WTC11 (cell line): ENCODE results near the gene IL27RA. TPM values are rescaled to one million over a fixed set of nuclear protein-coding genes. Genes with fewer than 3 reads are reported as not detected.

Source experiments
- ATAC-seq: fragments of 200-7000 bp; cut with Tn5 transposase; 2 replicates; pipeline ENCODE4 v1.10.0; 2021; ENCODE audit warnings: mild to moderate bottlenecking, moderate library complexity
- CTCF ChIA-PET: fragments of 300-600 bp; sonication (Branson Sonifier 250); formaldehyde crosslinking; loops from one replicate; lab custom pipeline; 2021; ENCODE audit warnings: antibody characterized with exemption; lab: Charles Lee
- POLR2A ChIA-PET: fragments of 350-600 bp; sonication (Branson Sonifier 250); formaldehyde crosslinking; loops from one replicate; lab custom pipeline; 2021; ENCODE audit warnings: antibody characterized with exemption; lab: Charles Lee
- DNase-seq: peaks from one replicate; pipeline ENCODE4 v3.0.0; 2021; ENCODE audit warnings: low spot score
- H3K27ac Mint-ChIP-seq: 2 replicates; pipeline ENCODE4 v1.8.0; 2021; ENCODE audit warnings: mixed read lengths
- H3K27me3 Mint-ChIP-seq: 2 replicates; pipeline ENCODE4 v1.8.0; 2021; ENCODE audit warnings: low read depth, mild to moderate bottlenecking, moderate library complexity, mixed read lengths
- H3K36me3 Mint-ChIP-seq: 2 replicates; pipeline ENCODE4 v1.8.0; 2021; ENCODE audit warnings: mixed read lengths
- H3K4me1 Mint-ChIP-seq: 2 replicates; pipeline ENCODE4 v1.8.0; 2022; ENCODE audit warnings: mixed read lengths
- H3K4me3 Mint-ChIP-seq: 2 replicates; pipeline ENCODE4 v1.8.0; 2021; ENCODE audit warnings: mild to moderate bottlenecking, moderate library complexity, mixed read lengths
- H3K9me3 Mint-ChIP-seq: 2 replicates; pipeline ENCODE4 v1.8.0; 2021; ENCODE audit warnings: mixed read lengths
- ELF4 ChIP-seq: sonication (generic); formaldehyde crosslinking; IDR thresholded peaks from 2 replicates; pipeline ENCODE4 v1.8.1; 2022; ENCODE audit warnings: low read depth, mild to moderate bottlenecking, moderate library complexity, missing genetic modification reagents
- GABPB1 ChIP-seq: sonication (generic); formaldehyde crosslinking; IDR thresholded peaks from 2 replicates; pipeline ENCODE4 v1.8.1; 2023; ENCODE audit warnings: mild to moderate bottlenecking, missing genetic modification reagents
- NR3C1 ChIP-seq: sonication (generic); formaldehyde crosslinking; conservative IDR thresholded peaks from 2 replicates; pipeline ENCODE4 v1.8.1; 2023; ENCODE audit warnings: low read depth, mild to moderate bottlenecking, missing genetic modification reagents
- TCF7 ChIP-seq: sonication (generic); formaldehyde crosslinking; IDR thresholded peaks from 2 replicates; pipeline ENCODE4 v1.8.0; 2022; ENCODE audit warnings: mild to moderate bottlenecking, low read depth, missing genetic modification reagents, moderate library complexity
- ZNF138 ChIP-seq: sonication (generic); formaldehyde crosslinking; conservative IDR thresholded peaks from 2 replicates; pipeline ENCODE4 v1.8.1; 2022; ENCODE audit warnings: mild to moderate bottlenecking, moderate library complexity, missing genetic modification reagents
- ZNF232 ChIP-seq: sonication (generic); formaldehyde crosslinking; IDR thresholded peaks from 2 replicates; pipeline ENCODE4 v1.8.0; 2022; ENCODE audit warnings: mild to moderate bottlenecking, missing genetic modification reagents
- ZNF263 ChIP-seq: sonication (generic); formaldehyde crosslinking; IDR thresholded peaks from 2 replicates; pipeline ENCODE4 v1.8.1; 2022; ENCODE audit warnings: low read depth, mild to moderate bottlenecking, moderate library complexity, missing genetic modification reagents
- total RNA-seq: library from RNA; stranded (reverse); gene quantifications from 3 replicates; pipeline ENCODE4 v1.2.3, GENCODE V29; 2021
- TF ChIP-seq, protein P1 (sequence below): sonication (generic); formaldehyde crosslinking; IDR thresholded peaks from 2 replicates; pipeline ENCODE4 v1.8.0; 2023; ENCODE audit warnings: mild to moderate bottlenecking, missing genetic modification reagents
- TF ChIP-seq, protein P2 (sequence below): fragments of 250-450 bp; sonication (Bioruptor Pico); IDR thresholded peaks from 2 replicates; pipeline ENCODE4 v1.8.0; 2021; ENCODE audit warnings: mild to moderate bottlenecking
- TF ChIP-seq, protein P3 (sequence below): fragments of 200-600 bp; IDR thresholded peaks from 2 replicates; pipeline ENCODE4 v1.8.0; 2022; ENCODE audit warnings: antibody characterized with exemption
- TF ChIP-seq, protein P4 (sequence below): sonication (generic); formaldehyde crosslinking; IDR thresholded peaks from 2 replicates; pipeline ENCODE4 v1.8.0; 2023; ENCODE audit warnings: missing genetic modification reagents, mild to moderate bottlenecking, borderline replicate concordance
- TF ChIP-seq, protein P5 (sequence below): sonication (generic); formaldehyde crosslinking; IDR thresholded peaks from 2 replicates; pipeline ENCODE4 v1.8.1; 2023; ENCODE audit warnings: mild to moderate bottlenecking, moderate library complexity, missing genetic modification reagents
- TF ChIP-seq, protein P6 (sequence below): fragments of 250-450 bp; sonication (Bioruptor Pico); IDR thresholded peaks from 2 replicates; pipeline ENCODE4 v1.9.0; 2021; ENCODE audit warnings: moderate library complexity, mild to moderate bottlenecking, inconsistent platforms, borderline replicate concordance
- TF ChIP-seq, protein P7 (sequence below): sonication (generic); formaldehyde crosslinking; IDR thresholded peaks from 2 replicates; pipeline ENCODE4 v1.8.1; 2022; ENCODE audit warnings: mild to moderate bottlenecking, missing genetic modification reagents, moderate library complexity, borderline replicate concordance
- TF ChIP-seq, protein P8 (sequence below): sonication (generic); formaldehyde crosslinking; IDR thresholded peaks from 2 replicates; pipeline ENCODE4 v1.8.1; 2023; ENCODE audit warnings: mild to moderate bottlenecking, missing genetic modification reagents, borderline replicate concordance

IL27RA gene
- total RNA-seq, 1 experiment from 2014 or later = 12.2 TPM

DNA sequence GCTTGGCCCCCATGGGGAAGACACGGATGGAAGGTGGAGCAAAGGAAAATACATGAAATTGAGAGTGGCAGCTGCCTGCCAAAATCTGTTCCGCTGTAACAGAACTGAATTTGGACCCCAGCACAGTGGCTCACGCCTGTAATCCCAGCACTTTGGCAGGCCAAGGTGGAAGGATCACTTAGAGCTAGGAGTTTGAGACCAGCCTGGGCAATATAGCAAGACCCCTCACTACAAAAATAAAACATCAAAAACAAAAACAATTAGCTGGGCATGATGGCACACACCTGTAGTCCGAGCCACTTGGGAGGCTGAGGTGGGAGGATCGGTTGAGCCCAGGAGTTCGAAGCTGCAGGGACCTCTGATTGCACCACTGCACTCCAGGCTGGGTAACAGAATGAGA is 20.9 kb downstream of the IL27RA start:
- Mint-ChIP-seq H3K4me1 (peaks cover 3% of the 10 kb centered on the region; the same call in 1 of the 2 replicates), H3K9me3 (no peaks in the 10 kb centered on the region)
- TF ChIP-seq, protein P1, sequence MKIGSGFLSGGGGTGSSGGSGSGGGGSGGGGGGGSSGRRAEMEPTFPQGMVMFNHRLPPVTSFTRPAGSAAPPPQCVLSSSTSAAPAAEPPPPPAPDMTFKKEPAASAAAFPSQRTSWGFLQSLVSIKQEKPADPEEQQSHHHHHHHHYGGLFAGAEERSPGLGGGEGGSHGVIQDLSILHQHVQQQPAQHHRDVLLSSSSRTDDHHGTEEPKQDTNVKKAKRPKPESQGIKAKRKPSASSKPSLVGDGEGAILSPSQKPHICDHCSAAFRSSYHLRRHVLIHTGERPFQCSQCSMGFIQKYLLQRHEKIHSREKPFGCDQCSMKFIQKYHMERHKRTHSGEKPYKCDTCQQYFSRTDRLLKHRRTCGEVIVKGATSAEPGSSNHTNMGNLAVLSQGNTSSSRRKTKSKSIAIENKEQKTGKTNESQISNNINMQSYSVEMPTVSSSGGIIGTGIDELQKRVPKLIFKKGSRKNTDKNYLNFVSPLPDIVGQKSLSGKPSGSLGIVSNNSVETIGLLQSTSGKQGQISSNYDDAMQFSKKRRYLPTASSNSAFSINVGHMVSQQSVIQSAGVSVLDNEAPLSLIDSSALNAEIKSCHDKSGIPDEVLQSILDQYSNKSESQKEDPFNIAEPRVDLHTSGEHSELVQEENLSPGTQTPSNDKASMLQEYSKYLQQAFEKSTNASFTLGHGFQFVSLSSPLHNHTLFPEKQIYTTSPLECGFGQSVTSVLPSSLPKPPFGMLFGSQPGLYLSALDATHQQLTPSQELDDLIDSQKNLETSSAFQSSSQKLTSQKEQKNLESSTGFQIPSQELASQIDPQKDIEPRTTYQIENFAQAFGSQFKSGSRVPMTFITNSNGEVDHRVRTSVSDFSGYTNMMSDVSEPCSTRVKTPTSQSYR (CRISPR knock-in tag) = no peak
- no peak for TF ChIP-seq ELF4 (CRISPR knock-in tag)
- TF ChIP-seq, protein P2, sequence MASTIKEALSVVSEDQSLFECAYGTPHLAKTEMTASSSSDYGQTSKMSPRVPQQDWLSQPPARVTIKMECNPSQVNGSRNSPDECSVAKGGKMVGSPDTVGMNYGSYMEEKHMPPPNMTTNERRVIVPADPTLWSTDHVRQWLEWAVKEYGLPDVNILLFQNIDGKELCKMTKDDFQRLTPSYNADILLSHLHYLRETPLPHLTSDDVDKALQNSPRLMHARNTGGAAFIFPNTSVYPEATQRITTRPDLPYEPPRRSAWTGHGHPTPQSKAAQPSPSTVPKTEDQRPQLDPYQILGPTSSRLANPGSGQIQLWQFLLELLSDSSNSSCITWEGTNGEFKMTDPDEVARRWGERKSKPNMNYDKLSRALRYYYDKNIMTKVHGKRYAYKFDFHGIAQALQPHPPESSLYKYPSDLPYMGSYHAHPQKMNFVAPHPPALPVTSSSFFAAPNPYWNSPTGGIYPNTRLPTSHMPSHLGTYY (CRISPR knock-in tag) = no peak
- TF ChIP-seq TCF7 (CRISPR knock-in tag) = no peak
- TF ChIP-seq, protein P3, sequence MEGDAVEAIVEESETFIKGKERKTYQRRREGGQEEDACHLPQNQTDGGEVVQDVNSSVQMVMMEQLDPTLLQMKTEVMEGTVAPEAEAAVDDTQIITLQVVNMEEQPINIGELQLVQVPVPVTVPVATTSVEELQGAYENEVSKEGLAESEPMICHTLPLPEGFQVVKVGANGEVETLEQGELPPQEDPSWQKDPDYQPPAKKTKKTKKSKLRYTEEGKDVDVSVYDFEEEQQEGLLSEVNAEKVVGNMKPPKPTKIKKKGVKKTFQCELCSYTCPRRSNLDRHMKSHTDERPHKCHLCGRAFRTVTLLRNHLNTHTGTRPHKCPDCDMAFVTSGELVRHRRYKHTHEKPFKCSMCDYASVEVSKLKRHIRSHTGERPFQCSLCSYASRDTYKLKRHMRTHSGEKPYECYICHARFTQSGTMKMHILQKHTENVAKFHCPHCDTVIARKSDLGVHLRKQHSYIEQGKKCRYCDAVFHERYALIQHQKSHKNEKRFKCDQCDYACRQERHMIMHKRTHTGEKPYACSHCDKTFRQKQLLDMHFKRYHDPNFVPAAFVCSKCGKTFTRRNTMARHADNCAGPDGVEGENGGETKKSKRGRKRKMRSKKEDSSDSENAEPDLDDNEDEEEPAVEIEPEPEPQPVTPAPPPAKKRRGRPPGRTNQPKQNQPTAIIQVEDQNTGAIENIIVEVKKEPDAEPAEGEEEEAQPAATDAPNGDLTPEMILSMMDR = no peak
- TF ChIP-seq, protein P4, sequence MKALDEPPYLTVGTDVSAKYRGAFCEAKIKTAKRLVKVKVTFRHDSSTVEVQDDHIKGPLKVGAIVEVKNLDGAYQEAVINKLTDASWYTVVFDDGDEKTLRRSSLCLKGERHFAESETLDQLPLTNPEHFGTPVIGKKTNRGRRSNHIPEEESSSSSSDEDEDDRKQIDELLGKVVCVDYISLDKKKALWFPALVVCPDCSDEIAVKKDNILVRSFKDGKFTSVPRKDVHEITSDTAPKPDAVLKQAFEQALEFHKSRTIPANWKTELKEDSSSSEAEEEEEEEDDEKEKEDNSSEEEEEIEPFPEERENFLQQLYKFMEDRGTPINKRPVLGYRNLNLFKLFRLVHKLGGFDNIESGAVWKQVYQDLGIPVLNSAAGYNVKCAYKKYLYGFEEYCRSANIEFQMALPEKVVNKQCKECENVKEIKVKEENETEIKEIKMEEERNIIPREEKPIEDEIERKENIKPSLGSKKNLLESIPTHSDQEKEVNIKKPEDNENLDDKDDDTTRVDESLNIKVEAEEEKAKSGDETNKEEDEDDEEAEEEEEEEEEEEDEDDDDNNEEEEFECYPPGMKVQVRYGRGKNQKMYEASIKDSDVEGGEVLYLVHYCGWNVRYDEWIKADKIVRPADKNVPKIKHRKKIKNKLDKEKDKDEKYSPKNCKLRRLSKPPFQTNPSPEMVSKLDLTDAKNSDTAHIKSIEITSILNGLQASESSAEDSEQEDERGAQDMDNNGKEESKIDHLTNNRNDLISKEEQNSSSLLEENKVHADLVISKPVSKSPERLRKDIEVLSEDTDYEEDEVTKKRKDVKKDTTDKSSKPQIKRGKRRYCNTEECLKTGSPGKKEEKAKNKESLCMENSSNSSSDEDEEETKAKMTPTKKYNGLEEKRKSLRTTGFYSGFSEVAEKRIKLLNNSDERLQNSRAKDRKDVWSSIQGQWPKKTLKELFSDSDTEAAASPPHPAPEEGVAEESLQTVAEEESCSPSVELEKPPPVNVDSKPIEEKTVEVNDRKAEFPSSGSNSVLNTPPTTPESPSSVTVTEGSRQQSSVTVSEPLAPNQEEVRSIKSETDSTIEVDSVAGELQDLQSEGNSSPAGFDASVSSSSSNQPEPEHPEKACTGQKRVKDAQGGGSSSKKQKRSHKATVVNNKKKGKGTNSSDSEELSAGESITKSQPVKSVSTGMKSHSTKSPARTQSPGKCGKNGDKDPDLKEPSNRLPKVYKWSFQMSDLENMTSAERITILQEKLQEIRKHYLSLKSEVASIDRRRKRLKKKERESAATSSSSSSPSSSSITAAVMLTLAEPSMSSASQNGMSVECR = no peak
- TF ChIP-seq NR3C1 (CRISPR knock-in tag) = no peak
- no peak for TF ChIP-seq GABPB1 (CRISPR knock-in tag)
- TF ChIP-seq, protein P5, sequence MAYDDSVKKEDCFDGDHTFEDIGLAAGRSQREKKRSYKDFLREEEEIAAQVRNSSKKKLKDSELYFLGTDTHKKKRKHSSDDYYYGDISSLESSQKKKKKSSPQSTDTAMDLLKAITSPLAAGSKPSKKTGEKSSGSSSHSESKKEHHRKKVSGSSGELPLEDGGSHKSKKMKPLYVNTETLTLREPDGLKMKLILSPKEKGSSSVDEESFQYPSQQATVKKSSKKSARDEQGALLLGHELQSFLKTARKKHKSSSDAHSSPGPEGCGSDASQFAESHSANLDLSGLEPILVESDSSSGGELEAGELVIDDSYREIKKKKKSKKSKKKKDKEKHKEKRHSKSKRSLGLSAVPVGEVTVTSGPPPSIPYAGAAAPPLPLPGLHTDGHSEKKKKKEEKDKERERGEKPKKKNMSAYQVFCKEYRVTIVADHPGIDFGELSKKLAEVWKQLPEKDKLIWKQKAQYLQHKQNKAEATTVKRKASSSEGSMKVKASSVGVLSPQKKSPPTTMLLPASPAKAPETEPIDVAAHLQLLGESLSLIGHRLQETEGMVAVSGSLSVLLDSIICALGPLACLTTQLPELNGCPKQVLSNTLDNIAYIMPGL = no peak
- no peak for TF ChIP-seq ZNF138 (CRISPR knock-in tag)
- TF ChIP-seq, protein P6, sequence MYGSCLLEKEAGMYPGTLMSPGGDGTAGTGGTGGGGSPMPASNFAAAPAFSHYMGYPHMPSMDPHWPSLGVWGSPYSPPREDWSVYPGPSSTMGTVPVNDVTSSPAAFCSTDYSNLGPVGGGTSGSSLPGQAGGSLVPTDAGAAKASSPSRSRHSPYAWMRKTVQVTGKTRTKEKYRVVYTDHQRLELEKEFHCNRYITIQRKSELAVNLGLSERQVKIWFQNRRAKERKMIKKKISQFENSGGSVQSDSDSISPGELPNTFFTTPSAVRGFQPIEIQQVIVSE = no peak
- TF ChIP-seq ZNF263 (CRISPR knock-in tag) = no peak
- TF ChIP-seq, protein P7, sequence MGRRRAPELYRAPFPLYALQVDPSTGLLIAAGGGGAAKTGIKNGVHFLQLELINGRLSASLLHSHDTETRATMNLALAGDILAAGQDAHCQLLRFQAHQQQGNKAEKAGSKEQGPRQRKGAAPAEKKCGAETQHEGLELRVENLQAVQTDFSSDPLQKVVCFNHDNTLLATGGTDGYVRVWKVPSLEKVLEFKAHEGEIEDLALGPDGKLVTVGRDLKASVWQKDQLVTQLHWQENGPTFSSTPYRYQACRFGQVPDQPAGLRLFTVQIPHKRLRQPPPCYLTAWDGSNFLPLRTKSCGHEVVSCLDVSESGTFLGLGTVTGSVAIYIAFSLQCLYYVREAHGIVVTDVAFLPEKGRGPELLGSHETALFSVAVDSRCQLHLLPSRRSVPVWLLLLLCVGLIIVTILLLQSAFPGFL (CRISPR knock-in tag) = no peak
- TF ChIP-seq, protein P8, sequence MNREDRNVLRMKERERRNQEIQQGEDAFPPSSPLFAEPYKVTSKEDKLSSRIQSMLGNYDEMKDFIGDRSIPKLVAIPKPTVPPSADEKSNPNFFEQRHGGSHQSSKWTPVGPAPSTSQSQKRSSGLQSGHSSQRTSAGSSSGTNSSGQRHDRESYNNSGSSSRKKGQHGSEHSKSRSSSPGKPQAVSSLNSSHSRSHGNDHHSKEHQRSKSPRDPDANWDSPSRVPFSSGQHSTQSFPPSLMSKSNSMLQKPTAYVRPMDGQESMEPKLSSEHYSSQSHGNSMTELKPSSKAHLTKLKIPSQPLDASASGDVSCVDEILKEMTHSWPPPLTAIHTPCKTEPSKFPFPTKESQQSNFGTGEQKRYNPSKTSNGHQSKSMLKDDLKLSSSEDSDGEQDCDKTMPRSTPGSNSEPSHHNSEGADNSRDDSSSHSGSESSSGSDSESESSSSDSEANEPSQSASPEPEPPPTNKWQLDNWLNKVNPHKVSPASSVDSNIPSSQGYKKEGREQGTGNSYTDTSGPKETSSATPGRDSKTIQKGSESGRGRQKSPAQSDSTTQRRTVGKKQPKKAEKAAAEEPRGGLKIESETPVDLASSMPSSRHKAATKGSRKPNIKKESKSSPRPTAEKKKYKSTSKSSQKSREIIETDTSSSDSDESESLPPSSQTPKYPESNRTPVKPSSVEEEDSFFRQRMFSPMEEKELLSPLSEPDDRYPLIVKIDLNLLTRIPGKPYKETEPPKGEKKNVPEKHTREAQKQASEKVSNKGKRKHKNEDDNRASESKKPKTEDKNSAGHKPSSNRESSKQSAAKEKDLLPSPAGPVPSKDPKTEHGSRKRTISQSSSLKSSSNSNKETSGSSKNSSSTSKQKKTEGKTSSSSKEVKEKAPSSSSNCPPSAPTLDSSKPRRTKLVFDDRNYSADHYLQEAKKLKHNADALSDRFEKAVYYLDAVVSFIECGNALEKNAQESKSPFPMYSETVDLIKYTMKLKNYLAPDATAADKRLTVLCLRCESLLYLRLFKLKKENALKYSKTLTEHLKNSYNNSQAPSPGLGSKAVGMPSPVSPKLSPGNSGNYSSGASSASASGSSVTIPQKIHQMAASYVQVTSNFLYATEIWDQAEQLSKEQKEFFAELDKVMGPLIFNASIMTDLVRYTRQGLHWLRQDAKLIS (CRISPR knock-in tag) = no peak
- no peak for TF ChIP-seq ZNF232
- TF ChIP-seq, all 79 proteins: peak for 0
- ChIA-PET CTCF (interaction anchor here (0.6 to 0.9 kb wide), 2 partner anchors 30 to 67 kb away, joined by 3 to 5 read pairs; no protein-coding TSS in a partner anchor), POLR2A (no interaction called here)
- ATAC-seq = no peak
- H3K4me3 Mint-ChIP-seq = no peak overlapping the region
- no peak for DNase-seq
- H3K36me3 Mint-ChIP-seq = peaks cover 10% of the 10 kb centered on the region
- H3K27ac Mint-ChIP-seq = no peak overlapping the region
- H3K27me3 Mint-ChIP-seq = peaks cover 7% of the 10 kb centered on the region; the same call in 1 of the 2 replicates
